ENCODE data around the gene ITSN2.

- TF ChIP-seq CTCF (IDR thresholded peaks at IDR 0.05): no peak
- no peak for TF ChIP-seq POLR2AphosphoS5 (IDR thresholded peaks at IDR 0.05)
Measured at GRCh38 chr2:24402242-24403097, 42.1 kb upstream of the ITSN2 start.
